Activated T-helper 9 cell treated with anti-CD3 and anti-CD28 coated beads, Interleukin-2, amount 50 U/mL, for 16 hours (primary cell): ENCODE results near the gene PIM1.
"Not testable (repeated sequence)": the region's sequence is repeated elsewhere in the genome, so short reads cannot be mapped to it uniquely, and the experiment has no call there.

Source experiments
- DNase-seq: peaks from one replicate; pipeline ENCODE4 v3.0.0-alpha.2; 2020; ENCODE audit warnings: low read depth

PIM1 gene

GRCh38 chr6:37169496-37170272 is at the start of gene PIM1:
PIM1 (plus strand) TSS chr6:37170152; CDS start chr6:37170576, 424 bp downstream.
- DNase-seq, result peak; percentile 100

- no peak for DNase-seq
These were observed 48.4 kb upstream of the PIM1 start for GRCh38 chr6:37121556-37121955.

DNA sequence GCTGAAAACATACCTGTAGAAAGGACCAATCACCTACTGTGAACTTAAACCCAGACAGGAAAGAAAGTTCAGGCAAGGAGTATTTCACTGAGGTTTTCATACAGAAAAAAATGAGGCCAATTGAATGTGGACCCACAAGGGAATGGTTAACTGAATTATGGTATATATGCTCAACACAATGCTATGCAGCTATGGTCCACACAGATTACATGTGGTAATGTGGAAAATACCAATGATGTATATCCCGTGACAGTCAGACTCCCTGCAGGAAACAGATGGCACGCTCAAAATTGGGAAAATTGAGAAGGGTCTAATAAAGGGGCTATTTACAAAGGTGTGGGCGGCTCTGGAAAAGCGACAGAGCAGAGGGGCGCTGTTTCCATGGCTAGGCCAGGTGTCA is 47.1 kb upstream of the PIM1 start:
- DNase-seq, result no peak

DNA sequence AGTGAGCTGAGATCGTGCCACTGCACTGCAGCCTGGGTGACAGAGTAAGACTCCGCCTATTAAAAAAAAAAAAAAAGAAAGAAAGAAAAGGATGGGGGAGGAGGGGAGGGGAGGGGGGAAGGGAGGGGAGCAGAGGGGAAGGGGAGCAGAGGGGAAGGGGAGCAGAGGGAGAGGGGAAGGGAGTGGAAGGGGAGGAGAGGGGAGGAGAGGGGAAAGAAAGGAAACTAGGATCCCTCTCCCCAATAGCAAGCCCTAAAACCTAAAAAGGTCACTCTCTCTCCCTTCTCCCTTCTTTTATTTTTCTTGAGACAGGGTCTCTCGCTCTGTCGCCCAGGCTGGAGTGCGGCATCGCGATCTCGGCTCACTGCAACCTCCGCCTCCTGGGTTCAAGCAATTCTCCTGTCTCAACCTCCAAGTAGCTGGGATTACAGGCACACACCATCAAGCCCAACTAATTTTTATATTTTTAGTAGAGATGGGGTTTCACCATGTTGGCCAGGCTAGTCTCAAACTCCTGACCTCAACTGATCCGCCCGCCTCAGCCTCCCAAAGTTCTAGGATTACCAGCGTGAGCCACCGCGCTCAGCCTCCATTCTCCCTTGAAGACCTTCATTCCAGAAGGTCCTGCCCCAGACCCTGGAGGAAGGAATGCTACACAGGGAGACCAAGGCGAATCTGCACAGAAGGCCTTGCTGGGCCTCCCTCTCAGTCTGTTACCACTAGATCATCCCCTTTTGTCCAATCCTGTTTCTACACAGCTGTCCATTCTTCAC is 45.8 kb upstream of the PIM1 start:
- no peak for DNase-seq

GRCh38 chr6:37125774-37126492 is 44.0 kb upstream of the PIM1 start:
- no peak for DNase-seq

DNA sequence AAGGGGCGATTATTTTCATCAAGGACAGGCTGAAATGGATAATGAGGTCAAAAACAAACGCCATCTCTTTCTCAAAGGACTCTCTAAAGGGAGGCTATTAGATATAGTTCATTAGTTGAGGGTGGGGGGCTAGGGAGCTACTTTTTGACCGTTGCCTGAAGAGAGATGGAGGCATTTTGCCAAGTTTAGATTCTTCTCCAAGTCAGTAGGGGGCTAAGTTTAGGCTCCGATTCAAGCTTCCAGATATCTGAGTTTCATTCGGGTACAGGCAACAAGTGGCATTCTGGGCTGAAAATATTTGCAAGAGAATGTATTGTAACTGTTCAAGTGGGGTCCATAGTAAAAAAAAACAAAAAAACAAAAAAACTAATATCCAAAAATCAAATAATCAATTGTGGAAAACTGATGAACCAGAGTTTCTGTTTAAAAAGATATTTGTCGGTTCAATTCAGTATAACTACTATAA is 43.4 kb upstream of the PIM1 start:
- DNase-seq, result no peak

- DNase-seq, result no peak
These were observed 42.9 kb upstream of the PIM1 start for GRCh38 chr6:37126961-37127616.

DNA sequence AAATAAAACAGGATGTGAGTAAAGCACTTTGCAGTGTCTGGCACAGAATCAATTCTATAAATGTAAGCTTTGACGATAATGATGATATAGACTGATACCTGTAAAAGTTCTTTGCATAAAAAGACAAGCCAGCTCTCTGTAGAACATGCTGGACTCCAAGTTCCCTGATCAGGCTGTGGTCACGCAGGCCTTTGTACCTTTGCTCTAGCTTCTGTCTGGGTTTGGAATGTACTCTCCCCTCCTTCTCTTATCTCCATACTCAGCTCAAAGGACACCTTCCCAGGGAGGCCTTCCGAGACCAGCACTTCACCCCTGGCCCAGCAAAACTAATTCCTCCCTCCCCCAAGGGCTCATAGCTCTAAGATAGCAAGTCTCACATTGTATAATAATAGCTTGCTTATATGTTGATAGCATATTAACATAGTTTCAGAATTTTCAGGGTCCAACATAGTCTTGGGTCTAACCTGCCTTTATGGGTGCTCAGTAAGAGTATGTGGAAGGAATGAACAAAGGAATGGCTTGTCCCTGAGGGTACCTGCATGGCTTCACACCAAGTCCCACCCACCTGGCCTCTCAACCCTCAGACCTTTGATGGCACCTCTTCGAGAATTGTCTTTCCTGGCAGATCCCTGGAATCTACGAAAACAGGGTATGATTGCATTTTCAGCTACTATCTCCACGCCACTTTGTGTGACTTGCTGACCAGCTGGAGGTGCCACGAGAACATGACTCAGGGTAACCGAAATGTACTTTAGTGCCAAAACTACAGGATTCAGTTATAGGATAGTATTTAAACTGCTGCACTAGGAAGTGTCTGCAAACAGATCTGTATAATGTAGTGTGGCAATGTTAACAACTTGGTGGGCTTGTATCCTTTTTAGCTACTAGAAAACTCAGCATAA is 41.7 kb upstream of the PIM1 start:
- DNase-seq, result no peak

DNA sequence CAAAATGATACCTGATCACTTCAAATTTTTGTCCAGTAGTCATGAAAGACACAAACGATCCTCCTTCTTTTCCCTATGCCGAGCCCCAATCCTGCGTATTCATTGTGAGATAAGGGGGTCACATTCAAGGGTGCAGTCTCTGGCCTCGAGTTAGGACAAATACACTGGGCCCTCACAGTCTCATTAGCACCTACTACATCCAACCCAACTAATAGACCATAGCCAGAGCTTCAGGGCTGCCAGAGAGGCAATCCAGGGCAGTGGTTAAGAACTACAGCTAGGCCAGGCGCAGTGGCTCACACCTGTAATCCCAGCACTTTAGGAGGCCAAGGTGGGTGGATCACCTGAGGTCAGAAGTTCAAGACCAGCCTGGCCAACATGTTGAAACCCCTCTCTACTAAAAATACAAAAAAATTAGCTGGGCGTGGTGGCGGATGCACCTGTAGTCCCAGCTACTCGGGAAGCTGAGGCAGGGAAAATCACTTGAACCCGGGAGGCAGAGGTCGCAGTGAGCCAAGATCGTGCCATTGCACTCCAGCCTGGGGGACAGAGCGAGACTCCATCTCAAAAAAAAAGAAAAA is 41.0 kb upstream of the PIM1 start:
- DNase-seq, result not testable (repeated sequence)

DNA sequence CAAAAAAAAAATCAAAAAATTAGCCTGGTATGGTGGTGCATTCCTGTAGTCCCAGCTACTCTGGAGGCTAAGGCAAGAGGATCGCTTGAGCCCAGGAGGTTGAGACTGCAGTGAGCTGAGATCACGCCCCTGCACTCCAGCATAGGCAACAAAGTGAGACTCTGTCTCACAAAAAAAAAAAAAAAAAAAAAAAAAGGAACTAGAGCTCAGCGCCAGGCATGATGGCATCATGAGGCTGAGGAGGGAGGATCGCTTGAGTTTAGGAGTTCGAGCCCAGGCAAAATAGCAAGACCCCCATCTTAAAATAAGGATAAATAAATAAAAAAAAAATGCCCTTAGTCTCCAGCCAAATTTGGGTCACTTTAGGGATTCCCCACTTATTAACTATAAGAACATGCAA is 40.4 kb upstream of the PIM1 start:
- no peak for DNase-seq

DNA sequence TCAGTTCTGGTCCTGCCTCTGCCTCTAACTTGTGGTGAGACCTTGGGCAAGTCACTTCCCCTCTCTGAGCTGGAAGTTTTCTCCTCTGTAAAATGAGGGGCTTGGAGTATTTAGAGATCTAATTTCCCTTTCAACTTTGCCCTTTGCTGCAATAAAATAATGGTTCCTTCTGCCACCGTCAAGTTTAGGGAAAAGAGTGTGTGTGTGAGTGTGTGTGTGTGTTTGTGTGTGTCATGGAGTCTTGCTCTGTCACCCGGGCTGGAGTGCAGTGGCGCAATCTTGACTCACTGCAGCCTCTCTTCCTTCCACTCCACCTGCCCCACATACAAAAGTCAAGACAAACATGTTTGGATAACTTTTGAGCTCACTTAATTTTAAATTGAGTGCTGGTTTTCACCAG is 39.2 kb upstream of the PIM1 start:
- DNase-seq, result no peak

GRCh38 chr6:37131104-37131959 is 38.6 kb upstream of the PIM1 start:
- DNase-seq, result no peak

- DNase-seq, result no peak
These were observed 38.0 kb upstream of the PIM1 start for GRCh38 chr6:37131960-37132253.

GRCh38 chr6:37134036-37134395 is 35.9 kb upstream of the PIM1 start:
- no peak for DNase-seq

- DNase-seq, result peak; percentile 5
These were observed 35.4 kb upstream of the PIM1 start for GRCh38 chr6:37134396-37135191.

DNA sequence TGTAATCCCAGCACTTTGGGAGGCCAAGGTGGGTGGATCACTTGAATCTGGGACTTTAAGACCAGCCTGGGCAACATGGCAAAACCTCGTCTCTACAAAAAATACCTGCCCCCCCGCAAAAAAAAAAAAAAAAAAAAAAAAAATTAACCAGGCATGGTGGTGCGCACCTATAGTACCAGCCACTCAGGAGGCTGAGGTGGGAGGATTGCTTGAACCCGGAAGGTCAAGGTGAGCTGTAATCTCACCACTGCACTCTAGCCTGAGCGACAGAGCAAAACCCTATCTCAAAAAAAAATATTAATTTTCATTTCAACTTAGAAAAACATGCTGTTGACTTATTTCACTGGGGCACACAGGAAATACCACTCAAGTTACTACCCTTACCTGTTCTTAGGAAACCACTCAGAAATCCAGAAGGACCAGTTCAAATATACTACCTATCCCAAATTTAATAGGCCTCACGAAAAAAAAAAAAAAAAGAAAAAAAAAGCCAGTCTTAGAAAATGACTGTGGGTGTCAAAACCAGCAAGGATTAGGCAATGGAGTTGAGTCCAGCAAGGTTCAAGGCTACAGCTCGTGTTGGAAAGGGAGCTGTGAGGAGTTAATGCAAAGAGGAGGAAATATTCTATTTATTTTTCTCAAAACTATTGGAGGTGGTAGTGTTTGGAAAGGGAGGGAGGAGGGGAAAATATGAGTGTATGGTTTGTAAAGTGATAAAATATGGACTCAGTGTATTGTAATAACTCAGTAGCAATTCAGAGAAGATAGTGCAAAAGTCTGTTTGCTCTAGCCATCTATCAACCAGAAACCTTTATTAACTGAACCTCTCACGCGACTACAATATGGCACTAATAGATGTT is 33.9 kb upstream of the PIM1 start:
- no peak for DNase-seq

DNA sequence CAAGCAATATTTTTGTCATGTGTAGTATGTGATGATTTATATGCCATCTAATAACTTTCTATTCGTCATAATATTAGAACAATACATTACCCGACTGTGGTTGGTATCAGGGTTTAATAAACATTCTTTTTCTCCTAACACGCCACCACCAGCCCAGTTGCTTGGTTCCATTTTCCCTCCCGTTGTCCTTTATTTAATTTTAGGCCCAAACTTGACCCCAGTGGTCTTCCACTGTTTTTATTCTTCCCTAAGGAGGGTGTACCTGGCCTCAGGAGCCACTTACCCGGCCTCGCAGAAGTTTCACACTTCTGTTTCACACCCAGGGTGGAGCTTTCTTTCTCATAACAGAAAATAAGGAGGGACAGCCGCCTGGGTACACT is 33.1 kb upstream of the PIM1 start:
- no peak for DNase-seq
